Suprapubic skin (tissue), 3 donors: ENCODE measurements around the gene FAM98B.

ENCODE experiments used
- CTCF ChIP-seq, 2 donors: fragments of 200-600 bp in 1 of 2; fragments of 450-650 bp in 1 of 2; sonication (generic) in 1 of 2; IDR thresholded peaks; one replicate each; pipeline ENCODE4 v1.5.1; 2016 to 2019; ENCODE audit warnings: antibody characterized with exemption in 2 of 2, mild to moderate bottlenecking in 1 of 2, moderate library complexity in 1 of 2
- POLR2A ChIP-seq, 2 donors: fragments of 450-650 bp; IDR thresholded peaks; one replicate each; pipeline ENCODE4 v1.6.1; 2017; ENCODE audit warnings: antibody characterized with exemption in 2 of 2, mild to moderate bottlenecking in 2 of 2, moderate library complexity in 2 of 2

GRCh38 chr15:38440353-38441129 is 13.4 kb upstream of the FAM98B start:
- TF ChIP-seq POLR2A (IDR thresholded peaks at IDR 0.05) (no peak), CTCF (IDR thresholded peaks at IDR 0.05) (peak; percentile 75 to 86)
